GM19099 (cell line): ENCODE measurements around the gene RPS2.

Experiments used
- POLR2A ChIP-seq: IDR thresholded peaks from 3 replicates; pipeline ENCODE4 v1.6.1; 2011; ENCODE audit warnings: low read depth; ENCODE audit not compliant: insufficient read length; ENCODE audit errors: extremely low read depth

The RPS2 gene

GRCh38 chr16:1965396-1966001, 873 bp upstream of the RPS2 start:
- no peak for TF ChIP-seq POLR2A

GRCh38 chr16:1963806-1964505, 670 bp downstream of the RPS2 start:
- no peak for TF ChIP-seq POLR2A

GRCh38 chr16:1961651-1962067, 3.0 kb downstream of the RPS2 start:
- no peak for TF ChIP-seq POLR2A

- peak; percentile 57 for TF ChIP-seq POLR2A
Observed at GRCh38 chr16:1960665-1961630, 3.7 kb downstream of the RPS2 start.

- peak; percentile 88 for TF ChIP-seq POLR2A
Observed at GRCh38 chr16:1959269-1960039, 5.2 kb downstream of the RPS2 start, which contains the start of gene NDUFB10. Gene NDUFB10 (plus strand): TSS chr16:1959538. CDS start chr16:1959625, 87 bp downstream.

- no peak for TF ChIP-seq POLR2A
Observed at GRCh38 chr16:1958715-1959268, 5.8 kb downstream of the RPS2 start.

- TF ChIP-seq POLR2A: no peak
Observed at GRCh38 chr16:1953734-1954133, 10.9 kb downstream of the RPS2 start.

GRCh38 chr16:1950559-1950958, 14.1 kb downstream of the RPS2 start:
- no peak for TF ChIP-seq POLR2A

- TF ChIP-seq POLR2A: no peak
Observed at GRCh38 chr16:1950047-1950446, 14.6 kb downstream of the RPS2 start.

- no peak for TF ChIP-seq POLR2A
Observed at GRCh38 chr16:1949507-1949906, 15.1 kb downstream of the RPS2 start.

- no peak for TF ChIP-seq POLR2A
Observed at GRCh38 chr16:1947369-1947670, 17.3 kb downstream of the RPS2 start.

- TF ChIP-seq POLR2A: no peak
Observed at GRCh38 chr16:1946495-1947368, 17.9 kb downstream of the RPS2 start.

- no peak for TF ChIP-seq POLR2A
Observed at GRCh38 chr16:1945559-1946391, 18.9 kb downstream of the RPS2 start.
